ENCODE results near the gene WDR35.

WDR35 gene

GRCh38 chr2:20019747-20020146 is 29.8 kb upstream of the WDR35 start:
- in situ Hi-C loops (cut with HindIII; ENCODE audit: low sequenced_read_pairs): loop anchor here (5.0 kb wide), 2 partner anchors 72 to 73 kb away; no protein-coding TSS in a partner anchor
- TF ChIP-seq CTCF (IDR thresholded peaks at IDR 0.05; ENCODE audit: low read depth, low read length, missing control alignments): no peak
- no peak overlapping the region for H3K4me3 ChIP-seq (ENCODE audit: low read depth, low read length)
- no peak for DNase-seq (ENCODE audit: low read depth)

GRCh38 chr2:20018601-20019152 is 28.8 kb upstream of the WDR35 start:
- no peak overlapping the region for H3K4me3 ChIP-seq (ENCODE audit: low read depth, low read length)
- in situ Hi-C loops (cut with HindIII; ENCODE audit: low sequenced_read_pairs): no loop called here
- TF ChIP-seq CTCF (IDR thresholded peaks at IDR 0.05; ENCODE audit: low read depth, low read length, missing control alignments): no peak
- no peak for DNase-seq (ENCODE audit: low read depth)

GRCh38 chr2:20016346-20016745 is 26.4 kb upstream of the WDR35 start:
- TF ChIP-seq CTCF (IDR thresholded peaks at IDR 0.05; ENCODE audit: low read depth, low read length, missing control alignments): no peak
- in situ Hi-C loops (cut with HindIII; ENCODE audit: low sequenced_read_pairs): no loop called here
- no peak overlapping the region for H3K4me3 ChIP-seq (ENCODE audit: low read depth, low read length)
- no peak for DNase-seq (ENCODE audit: low read depth)

- H3K4me3 ChIP-seq (ENCODE audit: low read depth, low read length): no peak overlapping the region
- TF ChIP-seq CTCF (IDR thresholded peaks at IDR 0.05; ENCODE audit: low read depth, low read length, missing control alignments): peak; percentile 50
- peak; percentile 47 for DNase-seq (ENCODE audit: low read depth)
- in situ Hi-C loops (cut with HindIII; ENCODE audit: low sequenced_read_pairs): no loop called here
These were observed 25.7 kb upstream of the WDR35 start for GRCh38 chr2:20015482-20016083.

- peak overlapping the region; percentile 44 for H3K4me3 ChIP-seq (ENCODE audit: low read depth, low read length)
These were observed 23.4 kb upstream of the WDR35 start for GRCh38 chr2:20013126-20013849.

More at GRCh38 chr2:20013126-20013849, 23.4 kb upstream of the WDR35 start:
- DNase-seq (ENCODE audit: low read depth): no peak
- no peak for TF ChIP-seq CTCF (IDR thresholded peaks at IDR 0.05; ENCODE audit: low read depth, low read length, missing control alignments)
- in situ Hi-C loops (cut with HindIII; ENCODE audit: low sequenced_read_pairs): no loop called here

Data from astrocyte of the cerebellum (primary cell).